GM19468 (cell line): ENCODE results near the gene LMNTD2.
"Not testable (repeated sequence)": the region's sequence is repeated elsewhere in the genome, so short reads cannot be mapped to it uniquely, and the experiment has no call there.

Source experiments
- ATAC-seq: cut with Tn5 transposase; IDR thresholded peaks from one replicate; pipeline ENCODE4 v1.9.1; 2021; ENCODE audit warnings: mild to moderate bottlenecking, moderate library complexity, moderate number of reproducible peaks; ENCODE audit not compliant: unreplicated experiment; ENCODE audit errors: extremely low read depth

LMNTD2 gene

DNA sequence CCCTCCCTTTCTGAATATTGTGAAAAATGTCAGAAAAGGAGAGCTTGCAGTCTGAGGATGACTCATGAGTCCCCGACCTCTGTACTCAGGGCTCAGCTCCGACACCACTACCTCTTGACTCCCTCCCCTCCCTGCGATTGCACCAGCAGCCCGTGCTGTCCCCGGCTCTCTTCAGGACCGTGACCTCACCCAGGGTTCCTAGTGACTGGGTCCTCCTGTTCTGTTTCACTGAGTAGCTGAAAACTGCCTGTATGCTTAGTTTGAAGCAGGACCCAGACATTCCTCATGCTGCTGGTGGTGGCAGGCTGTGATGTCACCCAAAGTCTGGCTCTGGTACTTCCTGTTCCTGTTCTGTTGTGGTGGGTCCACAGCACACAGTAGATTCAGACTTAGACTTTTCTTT lies 27.4 kb upstream of the LMNTD2 start:
- no peak for ATAC-seq

DNA sequence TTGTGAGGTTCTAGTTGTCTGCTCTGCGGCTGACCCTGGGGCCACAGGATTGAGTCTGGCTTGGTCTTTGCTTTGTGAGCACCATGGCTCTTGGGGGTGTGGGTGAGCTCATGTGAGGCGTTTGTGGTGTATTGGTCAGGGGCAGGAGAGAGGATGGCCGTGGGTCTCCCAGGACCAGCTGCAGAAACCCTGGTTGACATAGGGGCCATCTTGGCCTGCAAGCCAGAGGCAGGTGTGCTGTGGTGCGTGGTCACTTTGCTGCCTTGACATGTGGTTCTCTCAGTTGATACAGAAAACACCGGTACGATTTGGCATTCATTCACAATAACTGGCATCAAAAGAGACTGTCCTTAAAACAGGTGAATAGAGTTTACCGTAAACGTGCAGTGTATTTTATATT lies 27.0 kb upstream of the LMNTD2 start:
- no peak for ATAC-seq

DNA sequence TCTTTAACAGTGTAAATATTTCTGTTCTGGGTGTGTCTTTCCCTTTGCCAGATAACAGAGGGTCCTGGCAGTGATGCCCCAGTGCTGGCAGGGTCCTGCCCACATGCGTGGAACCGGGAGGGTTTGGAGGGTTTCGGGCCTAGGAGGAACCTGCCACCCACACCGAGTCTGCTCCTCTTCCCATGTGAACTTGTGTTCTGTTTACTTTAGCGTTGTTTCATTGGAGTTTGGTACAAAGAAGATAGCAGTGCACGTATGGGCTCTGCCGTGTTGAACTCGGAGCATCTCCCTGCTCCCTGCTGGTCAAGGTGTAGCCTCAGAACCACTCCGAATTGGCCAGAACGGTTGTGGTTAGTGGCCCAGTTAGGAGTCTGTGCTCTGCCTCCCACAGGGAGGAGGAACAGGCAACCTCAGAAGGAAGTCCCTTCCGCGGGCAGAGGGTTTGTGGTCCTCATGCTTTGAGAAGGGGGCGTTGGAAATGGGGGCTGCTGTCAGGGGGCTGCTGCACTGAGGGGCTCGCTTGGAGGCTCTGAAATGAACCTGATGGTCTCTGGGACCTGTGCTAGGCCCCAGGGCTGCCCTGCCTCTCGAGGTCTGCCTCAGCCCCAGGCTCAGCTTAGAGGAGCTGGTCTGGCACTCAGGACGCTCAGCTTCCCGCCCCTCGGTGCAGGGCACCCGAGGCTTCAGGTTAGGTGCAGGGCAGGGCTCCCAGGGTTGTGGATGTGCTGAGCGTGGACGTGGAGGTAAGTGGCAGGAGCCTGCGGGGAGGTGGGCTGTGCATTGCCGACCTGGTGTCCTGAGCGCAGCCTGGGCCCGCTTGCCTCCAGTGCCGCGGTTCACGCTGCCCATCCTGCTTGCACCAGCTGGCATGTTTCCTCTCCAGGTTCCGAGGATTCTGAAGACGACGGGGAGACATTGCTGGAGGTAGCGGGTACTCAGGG lies 26.1 kb upstream of the LMNTD2 start:
- ATAC-seq, result no peak

DNA sequence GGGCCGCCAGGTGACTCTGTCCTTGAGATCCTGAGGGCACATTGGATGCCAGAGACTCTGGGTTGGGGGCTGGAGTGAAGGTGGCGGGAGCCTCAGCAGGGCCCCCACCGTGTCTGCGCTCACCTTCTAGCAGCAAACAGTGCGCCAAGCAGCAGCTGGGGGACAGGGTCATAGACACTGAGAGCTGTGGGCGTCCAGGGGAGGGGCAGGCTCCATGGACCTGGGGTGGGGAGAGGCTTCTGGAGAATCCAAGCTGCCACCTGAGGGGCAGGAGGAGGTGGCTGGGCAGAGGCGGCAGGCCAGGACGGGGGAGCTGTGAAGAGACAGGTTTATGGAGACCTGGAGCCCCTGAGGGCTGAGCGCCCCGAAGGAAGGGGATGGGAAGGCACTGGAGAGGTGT lies 23.7 kb upstream of the LMNTD2 start:
- no peak for ATAC-seq

DNA sequence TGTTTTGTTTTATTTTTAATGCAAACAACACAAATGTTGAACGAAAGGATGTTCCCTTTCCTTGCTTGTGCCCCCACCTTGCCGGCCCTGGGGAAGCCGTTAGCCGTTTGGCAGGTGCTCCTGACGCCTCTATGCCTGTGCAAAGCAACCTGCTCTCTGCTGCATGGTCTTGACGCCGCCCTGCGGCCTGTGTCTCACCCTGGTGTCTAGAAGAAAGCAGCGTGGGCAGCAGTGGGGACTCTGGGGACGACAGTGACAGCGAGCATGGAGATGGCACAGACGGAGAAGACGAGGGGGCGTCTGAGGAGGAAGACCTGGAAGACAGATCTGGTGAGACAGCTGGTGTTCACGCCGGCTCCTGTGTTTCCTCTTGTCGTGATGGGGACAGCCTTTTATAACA lies 21.2 kb upstream of the LMNTD2 start:
- ATAC-seq, result no peak

DNA sequence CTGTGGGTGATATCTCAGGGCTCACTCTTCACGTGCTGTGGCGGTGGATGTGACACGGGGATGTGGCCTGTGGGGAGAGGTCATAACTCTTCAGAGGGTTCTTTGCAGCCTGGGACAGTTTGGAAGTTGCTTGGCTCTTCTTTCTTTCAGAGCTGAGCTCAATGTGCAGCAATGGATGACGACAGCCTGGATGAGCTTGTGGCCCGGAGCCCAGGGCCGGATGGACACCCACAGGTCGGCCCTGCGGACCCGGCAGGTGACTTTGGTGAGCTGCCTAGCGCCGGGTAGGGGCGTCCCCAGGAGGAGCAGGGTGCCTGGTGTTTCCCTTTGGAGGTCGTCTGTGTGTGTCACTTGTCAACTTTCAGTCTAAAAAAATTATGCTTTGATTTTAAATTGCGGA lies 20.8 kb upstream of the LMNTD2 start:
- ATAC-seq, result no peak

DNA sequence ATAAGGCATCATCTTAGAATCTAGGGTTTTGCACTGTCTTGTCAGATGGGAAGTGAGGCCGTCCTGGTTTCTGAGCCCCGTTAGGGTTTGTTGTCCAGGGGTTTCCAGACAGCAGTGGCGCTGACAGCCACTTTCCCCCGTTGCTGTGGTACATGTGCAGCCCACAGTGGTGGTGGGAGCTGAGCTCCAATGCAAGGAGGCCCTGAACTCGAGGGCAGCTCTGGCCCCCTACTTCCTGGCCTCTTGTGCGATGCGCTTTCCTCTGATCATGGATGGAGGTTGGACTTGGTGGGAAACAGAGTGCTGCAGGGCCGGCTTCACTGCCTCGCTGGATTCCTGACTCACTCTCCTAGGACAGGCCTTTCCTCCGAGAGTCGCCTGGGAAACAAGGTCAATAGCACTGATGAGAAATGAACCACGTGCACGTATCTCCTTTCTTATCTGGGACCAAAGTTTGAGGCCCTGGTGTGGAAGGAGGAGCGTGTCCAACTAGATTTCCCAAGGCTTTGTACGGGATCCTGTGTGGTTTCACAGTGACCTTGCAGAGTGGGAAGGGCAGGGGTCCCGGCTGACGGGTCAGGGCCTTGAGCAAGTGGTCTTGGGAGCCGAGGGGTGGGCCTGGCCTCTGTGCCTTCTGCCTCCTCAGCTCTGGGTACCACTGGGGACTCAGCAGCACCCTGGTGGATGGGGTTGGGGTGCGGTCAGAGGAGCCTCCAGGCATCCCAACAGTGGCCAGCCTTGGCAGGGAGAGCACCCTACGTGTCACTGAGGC lies 19.5 kb upstream of the LMNTD2 start:
- no peak for ATAC-seq

DNA sequence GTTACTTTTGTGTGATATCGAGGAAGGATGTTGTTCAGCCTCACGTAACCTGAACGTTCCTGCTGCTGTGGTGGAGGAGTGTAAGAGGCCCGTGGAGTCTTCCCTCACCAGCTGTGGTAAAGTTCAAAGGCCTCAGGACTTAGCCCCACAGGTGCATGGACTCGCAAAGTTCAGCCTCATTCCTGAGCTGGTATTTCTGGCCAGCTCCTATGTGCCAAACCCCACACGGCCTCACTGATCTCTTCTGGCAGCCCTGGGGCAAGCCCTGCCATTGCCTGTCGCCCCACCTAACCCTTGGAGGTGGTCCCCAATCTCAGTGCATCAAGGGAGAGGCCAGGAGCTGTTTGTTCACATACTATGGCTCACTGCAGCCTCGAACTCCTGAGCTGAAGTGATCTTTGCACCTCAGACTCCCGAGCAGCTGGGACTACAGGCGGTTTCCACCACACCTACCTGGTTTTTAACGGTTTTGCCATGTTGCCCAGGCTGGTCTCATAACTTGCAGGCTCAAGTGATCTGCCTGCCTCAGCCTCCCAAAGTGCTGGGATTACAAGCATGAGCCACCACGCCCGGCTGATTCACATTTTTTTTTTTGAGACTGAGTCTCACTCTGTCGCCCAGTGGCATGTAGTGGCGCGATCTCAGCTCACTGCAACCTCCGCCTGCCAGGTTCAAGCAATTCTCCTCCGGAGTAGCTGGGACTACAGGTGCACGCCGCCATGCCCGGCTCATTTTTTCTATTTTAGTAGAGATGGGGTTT lies 17.9 kb upstream of the LMNTD2 start:
- ATAC-seq, result no peak

DNA sequence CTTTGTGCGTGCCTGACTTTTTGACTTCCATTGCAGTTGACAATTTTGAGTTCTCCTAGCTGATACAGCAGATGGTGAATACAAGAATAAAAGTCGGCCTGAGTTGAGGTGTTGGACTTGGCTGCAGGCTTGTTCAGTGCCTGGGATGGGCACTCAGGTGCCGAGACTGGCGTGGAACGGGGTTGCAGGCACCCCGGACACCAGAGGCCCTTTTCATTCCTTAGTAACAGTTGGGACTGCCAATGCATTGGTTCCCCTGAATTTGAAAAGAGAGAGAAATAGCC lies 17.0 kb upstream of the LMNTD2 start:
- no peak for ATAC-seq

DNA sequence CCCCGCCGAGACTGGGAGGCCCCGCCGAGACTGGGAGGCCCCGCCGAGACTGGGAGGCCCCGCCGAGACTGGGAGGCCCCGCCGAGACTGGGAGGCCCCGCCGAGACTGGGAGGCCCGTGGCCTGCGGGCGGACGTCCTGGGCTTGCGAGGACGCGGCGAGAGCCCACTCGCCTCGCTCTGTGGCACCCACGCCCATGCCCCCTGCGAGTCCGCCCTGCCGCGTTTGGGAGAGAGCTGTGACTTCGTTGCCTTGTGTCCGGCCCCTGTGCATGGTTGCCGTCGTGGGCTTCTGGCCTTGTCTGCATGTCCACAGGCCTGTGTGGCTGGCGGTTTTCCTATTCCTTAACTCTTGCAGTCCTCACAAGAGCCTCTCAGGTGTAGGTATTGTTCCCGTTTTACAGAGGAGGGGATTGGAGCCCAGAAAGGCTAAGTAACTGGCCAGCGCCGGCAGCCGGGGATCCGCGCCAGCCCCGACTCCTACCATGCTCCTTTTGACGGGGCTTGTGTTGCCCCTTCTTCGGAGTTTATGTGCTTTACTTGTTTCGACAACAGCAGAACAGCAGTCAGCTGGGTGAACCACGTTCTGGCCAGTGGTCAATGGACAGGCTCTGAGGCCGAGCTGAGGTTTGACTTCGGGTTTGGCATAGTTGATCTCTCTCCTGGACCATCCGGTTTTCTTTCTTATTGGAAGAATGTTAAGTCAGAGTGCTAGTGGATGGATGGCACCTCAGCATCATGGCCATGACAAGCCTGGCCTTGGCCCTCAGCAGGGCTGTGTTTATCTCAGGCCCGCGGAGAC lies 16.5 kb upstream of the LMNTD2 start:
- ATAC-seq, result no peak

DNA sequence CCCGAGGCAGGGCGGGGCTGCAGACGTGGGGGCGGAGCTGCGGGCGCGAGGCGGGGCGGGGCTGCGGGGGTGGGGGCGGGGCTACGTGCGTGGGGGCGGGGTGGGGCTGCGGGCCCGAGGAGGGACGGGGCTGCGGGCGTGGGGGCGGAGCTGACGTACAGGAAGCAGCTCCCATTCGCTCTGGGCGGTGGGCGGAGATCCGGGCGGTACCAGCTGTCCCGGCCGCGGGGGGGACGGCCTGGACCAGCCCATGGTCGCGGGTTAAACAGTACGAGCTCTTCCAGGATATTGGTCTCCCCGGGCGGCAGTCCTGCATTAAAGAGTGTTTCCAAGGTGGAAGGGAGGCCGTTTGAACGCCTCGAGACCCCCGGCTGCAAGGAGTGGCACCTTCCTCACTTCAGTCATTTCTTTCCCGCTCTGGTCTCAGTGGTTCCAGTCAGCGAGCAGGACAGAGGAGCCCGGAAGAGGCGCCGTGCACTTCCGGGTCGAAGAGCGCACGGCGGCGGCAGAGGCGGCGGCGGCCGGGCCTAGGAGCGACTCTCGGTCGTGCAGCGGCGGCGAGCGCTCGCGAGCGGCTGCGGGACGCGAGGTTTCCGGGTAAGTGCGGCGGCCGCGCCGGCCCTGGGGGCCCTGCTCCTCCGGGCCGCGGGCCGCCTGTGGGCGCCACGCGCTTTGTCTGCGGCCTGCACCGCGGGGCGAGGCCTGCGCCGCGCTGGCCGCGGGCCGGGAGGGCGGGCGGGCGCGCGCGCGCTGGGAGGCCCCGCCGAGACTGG lies 15.6 kb upstream of the LMNTD2 start, which contains the start of gene PHRF1:
TSS of gene PHRF1 (plus strand) at position 475 of the 773 bp plus-strand sequence. CDS start 5,043 bp downstream, outside the sequence.
- ATAC-seq, result peak; percentile 57

DNA sequence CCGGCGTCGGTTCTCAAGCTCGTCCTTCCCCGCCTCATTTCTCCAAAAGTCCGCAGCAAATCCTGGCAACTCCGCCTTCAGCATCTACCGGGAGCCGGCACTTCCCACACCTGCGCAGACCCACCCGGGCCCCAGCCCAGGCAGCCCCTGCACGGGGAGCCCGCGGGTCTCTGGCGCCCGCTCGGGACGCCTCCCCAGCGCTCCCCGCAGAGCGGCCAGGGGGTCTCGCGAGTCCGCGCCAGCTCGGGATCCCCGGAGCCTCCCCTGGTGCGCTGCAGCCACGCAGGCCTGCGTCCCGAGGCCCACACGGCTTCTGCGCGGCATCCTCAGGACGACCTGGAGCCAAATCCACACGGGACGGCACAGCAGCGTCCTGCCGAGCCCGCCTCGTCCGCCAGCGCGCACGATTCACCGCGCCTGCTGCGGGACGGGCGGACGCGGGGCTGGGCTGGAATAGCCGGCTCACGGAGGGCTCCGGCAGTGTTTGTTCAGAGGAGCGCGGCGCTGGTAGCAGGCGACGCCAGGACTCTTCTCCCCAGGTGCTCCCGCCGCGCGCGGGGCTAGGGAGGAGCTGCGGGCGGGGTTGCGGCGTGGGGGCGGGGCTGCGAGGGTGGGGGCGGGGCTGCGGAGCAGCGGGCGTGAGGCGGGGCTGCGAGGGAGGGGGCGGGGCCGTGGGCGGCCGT lies 14.9 kb upstream of the LMNTD2 start:
- no peak for ATAC-seq

DNA sequence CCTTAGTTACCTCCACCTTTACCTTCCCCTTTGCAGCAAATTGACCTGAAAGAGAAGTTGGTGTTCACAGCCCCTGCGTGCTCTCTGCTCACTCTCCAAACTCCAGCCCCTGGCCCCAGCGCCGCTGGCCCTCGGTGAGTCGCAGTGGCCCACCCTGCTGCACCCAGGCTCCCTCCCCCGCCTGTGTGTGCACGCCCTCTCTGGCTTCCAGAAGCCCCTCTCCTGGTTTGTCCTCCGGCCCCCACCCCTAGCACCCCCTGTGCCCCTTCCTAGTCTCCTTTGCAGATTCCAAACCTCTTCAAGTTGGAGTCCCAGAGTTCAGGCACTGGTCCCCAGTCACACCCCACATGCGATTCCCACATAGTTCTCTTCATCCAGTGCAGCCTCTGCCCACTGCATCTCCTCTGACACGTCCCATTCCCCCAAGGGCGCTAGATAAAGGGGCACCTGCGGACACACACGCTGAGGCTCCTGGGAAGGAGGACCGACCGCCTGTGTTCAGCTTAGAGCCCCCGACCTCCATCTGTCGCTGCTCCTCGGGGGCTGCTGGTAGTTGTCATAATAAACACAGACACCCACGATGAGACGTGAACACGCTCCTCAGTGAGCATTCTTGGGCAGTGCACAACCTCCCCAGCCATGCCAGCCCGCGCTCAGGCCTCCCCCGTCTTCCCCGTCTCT lies 14.2 kb upstream of the LMNTD2 start:
- no peak for ATAC-seq

DNA sequence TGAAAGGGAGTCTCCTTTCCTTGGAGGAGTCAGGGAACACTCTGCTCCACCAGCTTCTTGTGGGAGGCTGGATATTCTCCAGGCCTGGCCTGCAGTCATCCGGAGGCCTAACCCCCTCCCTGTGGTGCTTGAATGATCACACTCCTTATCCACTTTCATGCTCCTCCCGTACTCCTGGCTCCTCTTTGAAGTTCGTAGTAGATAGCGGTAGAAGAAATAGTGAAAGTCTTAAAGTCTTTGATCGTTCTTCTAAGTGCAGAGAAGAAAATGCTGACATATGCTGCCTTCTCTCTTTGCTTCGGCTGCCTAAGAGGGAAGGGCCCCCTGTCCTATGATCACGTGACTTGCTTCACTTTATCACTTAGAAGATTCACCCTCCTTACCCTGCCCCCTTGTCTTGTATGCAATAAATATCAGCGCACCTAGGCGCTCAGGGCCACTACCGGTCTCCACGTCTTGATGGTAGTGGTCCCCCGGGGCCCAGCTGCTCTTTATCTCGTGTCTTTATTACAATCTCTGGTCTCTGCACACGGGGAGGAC lies 13.6 kb upstream of the LMNTD2 start:
- ATAC-seq, result not testable (repeated sequence)

DNA sequence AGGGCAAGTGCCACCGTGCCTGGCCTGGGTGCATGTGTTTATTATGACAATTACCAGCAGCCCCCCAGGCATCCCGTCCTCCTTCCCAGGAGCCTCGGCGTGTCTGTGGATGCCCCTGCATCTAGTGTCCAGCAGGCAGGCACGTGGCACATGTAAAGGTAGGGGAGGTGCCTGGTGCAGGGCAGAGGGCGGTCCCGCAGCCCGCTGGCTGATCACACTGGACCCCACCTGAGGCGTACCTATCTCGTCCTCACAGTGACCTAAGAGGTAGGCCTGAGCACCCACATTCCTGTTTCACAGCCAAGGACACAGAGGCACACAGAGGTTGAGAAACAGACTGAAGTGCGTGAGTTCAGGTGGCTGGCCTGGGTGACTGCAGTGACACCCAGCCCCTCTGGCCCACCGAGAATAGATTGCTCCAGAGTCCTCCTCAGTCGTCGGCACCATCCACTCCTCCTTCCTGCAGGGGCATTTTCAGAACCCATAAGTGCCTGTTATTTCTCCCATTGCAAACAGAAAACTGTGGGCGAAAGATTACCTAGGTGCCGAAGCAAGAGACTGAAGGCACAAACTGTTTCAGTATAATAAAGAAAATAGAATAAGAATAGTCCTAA lies 12.7 kb upstream of the LMNTD2 start:
- no peak for ATAC-seq

DNA sequence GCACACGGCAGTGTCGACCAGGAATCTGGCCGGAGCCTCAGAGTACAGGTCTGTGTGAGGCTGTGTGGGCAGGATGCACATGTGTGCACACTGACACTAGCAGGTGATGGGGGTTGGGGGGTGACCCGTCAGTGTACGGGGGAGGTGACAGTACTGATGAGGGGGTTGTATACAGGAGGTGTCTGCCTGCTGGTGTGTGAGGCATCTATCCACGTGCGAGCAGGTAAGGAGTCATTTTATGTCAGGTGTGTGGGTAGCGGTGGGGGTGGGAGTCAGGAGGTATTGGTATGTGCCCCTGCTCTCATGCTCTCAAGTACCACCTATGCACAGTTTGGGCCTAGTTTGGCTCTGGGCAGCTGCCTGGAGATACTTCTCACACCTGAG lies 11.3 kb upstream of the LMNTD2 start:
- ATAC-seq, result no peak

DNA sequence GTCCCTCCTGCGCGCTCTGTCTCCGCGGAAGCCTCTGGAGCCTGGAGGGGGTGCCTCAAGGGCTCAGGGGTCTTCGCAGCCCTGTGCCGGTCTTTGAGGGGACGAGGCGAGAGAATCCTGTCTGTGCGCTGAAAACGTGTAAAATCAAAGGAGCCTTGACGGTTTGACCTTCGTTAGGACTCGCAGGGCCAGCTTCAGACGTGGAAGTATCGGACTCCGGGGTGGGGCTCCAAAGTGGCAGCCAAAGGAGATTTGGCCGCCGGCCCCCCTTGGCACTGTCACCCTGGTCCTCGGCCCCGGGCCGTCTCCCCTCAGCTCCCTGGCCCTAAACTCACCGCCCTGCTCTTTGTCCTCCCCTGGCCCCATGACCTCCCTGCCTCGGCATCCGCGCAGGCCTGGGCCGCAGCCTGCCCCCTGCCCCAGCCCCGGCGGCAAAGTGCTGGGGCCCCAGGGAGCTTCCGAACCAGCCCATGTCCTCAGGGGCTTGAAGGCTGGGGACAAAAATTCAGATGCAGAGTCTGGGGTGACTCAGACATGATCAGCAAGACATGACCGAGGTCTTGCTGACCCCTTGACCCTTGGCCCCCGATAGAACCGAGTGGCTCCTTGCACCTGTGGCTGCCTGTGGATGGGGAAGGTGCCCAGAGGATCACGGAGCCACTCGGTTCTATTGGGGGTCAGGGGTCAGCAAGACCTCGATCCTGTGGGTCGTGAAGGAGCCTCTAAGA lies 8.8 kb upstream of the LMNTD2 start:
- no peak for ATAC-seq
